GM23338 (cell line): ENCODE measurements around the gene COBL.
"Not testable (repeated sequence)": the region's sequence is repeated elsewhere in the genome, so short reads cannot be mapped to it uniquely, and the experiment has no call there.

Experiments
- CREB1 ChIP-seq: fragments of 250-450 bp; sonication (Bioruptor Pico); IDR thresholded peaks from 2 replicates; pipeline ENCODE4 v1.5.0; 2020; ENCODE audit warnings: low read depth, mild to moderate bottlenecking, moderate library complexity
- POLR2AphosphoS5 ChIP-seq: IDR thresholded peaks from 2 replicates; pipeline ENCODE4 v1.6.1; 2016; ENCODE audit warnings: antibody characterized with exemption, low read depth
- TF ChIP-seq, protein P1 (sequence below), 2 experiments: fragments of 200-600 bp in 1 of 2; sonication (generic) in 1 of 2; conservative IDR thresholded peaks; 2 replicates each; pipeline versions ENCODE4 v1.5.1 to v1.6.1; 2016 to 2017; ENCODE audit warnings: antibody characterized with exemption in 2 of 2, low read depth in 2 of 2, mild to moderate bottlenecking in 2 of 2, moderate library complexity in 1 of 2
- TF ChIP-seq, protein P2 (sequence below): IDR thresholded peaks from one replicate; pipeline ENCODE4 v1.6.1; 2018; ENCODE audit warnings: antibody characterized with exemption; ENCODE audit not compliant: unreplicated experiment

DNA sequence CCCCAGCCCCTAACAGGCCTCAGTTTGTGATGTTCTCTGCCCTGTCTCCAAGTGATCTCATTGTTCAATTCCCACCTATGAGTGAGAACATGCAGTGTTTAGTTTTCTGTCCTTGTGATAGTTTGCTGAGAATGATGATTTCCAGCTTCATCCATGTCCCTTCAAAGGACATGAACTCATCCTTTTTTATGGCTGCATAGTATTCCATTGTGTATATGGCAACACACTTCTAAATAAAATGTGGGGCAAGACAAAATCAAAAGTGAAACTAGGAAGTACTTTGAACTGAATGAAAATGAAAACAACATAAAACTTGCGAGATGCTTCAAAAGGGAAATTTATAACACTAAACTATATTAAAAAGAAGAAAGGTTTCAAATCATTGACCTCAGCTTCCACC, 326.4 kb downstream of the COBL start:
- not testable (repeated sequence) for TF ChIP-seq POLR2AphosphoS5; CREB1 (CRISPR knock-in tag)
- TF ChIP-seq, protein P1, sequence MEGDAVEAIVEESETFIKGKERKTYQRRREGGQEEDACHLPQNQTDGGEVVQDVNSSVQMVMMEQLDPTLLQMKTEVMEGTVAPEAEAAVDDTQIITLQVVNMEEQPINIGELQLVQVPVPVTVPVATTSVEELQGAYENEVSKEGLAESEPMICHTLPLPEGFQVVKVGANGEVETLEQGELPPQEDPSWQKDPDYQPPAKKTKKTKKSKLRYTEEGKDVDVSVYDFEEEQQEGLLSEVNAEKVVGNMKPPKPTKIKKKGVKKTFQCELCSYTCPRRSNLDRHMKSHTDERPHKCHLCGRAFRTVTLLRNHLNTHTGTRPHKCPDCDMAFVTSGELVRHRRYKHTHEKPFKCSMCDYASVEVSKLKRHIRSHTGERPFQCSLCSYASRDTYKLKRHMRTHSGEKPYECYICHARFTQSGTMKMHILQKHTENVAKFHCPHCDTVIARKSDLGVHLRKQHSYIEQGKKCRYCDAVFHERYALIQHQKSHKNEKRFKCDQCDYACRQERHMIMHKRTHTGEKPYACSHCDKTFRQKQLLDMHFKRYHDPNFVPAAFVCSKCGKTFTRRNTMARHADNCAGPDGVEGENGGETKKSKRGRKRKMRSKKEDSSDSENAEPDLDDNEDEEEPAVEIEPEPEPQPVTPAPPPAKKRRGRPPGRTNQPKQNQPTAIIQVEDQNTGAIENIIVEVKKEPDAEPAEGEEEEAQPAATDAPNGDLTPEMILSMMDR (conservative IDR thresholded peaks at IDR 0.05; ENCODE audit: low read depth in 2 of 2), result not testable (repeated sequence)
- TF ChIP-seq, protein P2, sequence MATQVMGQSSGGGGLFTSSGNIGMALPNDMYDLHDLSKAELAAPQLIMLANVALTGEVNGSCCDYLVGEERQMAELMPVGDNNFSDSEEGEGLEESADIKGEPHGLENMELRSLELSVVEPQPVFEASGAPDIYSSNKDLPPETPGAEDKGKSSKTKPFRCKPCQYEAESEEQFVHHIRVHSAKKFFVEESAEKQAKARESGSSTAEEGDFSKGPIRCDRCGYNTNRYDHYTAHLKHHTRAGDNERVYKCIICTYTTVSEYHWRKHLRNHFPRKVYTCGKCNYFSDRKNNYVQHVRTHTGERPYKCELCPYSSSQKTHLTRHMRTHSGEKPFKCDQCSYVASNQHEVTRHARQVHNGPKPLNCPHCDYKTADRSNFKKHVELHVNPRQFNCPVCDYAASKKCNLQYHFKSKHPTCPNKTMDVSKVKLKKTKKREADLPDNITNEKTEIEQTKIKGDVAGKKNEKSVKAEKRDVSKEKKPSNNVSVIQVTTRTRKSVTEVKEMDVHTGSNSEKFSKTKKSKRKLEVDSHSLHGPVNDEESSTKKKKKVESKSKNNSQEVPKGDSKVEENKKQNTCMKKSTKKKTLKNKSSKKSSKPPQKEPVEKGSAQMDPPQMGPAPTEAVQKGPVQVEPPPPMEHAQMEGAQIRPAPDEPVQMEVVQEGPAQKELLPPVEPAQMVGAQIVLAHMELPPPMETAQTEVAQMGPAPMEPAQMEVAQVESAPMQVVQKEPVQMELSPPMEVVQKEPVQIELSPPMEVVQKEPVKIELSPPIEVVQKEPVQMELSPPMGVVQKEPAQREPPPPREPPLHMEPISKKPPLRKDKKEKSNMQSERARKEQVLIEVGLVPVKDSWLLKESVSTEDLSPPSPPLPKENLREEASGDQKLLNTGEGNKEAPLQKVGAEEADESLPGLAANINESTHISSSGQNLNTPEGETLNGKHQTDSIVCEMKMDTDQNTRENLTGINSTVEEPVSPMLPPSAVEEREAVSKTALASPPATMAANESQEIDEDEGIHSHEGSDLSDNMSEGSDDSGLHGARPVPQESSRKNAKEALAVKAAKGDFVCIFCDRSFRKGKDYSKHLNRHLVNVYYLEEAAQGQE, result not testable (repeated sequence)
